GM18498 (cell line): ENCODE measurements around the gene SLC37A1.
"Not testable (repeated sequence)": the region's sequence is repeated elsewhere in the genome, so short reads cannot be mapped to it uniquely, and the experiment has no call there.

Source experiments
- ATAC-seq: cut with Tn5 transposase; IDR thresholded peaks from one replicate; pipeline ENCODE4 v1.9.1; 2021; ENCODE audit warnings: mild to moderate bottlenecking, moderate library complexity; ENCODE audit not compliant: unreplicated experiment

The SLC37A1 gene

GRCh38 chr21:42614811-42615351, 101.2 kb downstream of the SLC37A1 start:
- ATAC-seq = no peak

DNA sequence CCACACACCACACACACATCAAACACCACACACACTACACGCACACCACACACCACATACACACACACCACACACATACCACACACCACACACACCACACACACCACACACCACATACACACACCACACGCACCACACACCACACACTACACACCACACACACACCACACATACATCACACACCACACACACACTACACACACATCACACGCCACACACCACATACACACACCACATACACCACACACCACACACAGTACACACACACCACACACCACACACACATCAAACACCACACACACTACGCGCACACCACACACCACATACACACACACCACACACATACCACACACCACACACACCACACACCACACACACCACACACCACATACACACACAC, 101.7 kb downstream of the SLC37A1 start:
- ATAC-seq = not testable (repeated sequence)

DNA sequence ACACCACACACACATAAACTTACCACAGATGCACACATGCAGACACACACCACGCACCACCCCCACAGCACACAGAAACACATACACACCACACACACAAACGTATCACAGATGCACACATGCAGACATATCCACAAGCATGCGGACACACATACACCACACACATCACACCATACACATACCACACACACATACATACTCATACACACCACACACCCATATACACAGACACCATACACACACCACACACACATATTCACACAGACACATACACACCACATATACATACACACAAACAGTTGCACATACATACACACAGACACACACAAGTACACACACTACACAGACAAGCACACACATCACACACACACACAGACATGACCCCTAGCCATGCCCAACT, 102.3 kb downstream of the SLC37A1 start:
- no peak for ATAC-seq

- no peak for ATAC-seq
These were observed 102.8 kb downstream of the SLC37A1 start for GRCh38 chr21:42616446-42616845.

GRCh38 chr21:42616941-42617340, 103.3 kb downstream of the SLC37A1 start:
- no peak for ATAC-seq

DNA sequence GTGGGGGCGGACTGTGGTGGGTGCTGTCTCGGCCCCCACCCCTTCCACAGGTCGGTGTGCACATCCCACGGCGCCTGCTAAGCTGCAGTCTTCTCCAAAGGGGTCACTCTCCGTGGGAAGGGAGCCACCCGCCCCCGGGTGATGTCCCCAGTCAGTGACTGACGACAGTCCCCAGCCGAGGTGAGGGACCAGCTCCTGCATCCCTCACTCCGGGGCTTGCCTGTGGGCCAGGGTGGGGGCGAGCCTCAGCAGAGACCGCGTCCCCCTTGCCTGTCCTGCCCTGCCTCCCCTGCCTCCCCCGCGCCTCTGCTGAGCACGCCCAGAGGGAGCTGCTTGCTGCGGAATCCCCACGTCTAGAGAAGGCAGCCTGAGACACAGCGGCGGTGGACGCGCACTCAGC, 103.8 kb downstream of the SLC37A1 start:
- no peak for ATAC-seq

DNA sequence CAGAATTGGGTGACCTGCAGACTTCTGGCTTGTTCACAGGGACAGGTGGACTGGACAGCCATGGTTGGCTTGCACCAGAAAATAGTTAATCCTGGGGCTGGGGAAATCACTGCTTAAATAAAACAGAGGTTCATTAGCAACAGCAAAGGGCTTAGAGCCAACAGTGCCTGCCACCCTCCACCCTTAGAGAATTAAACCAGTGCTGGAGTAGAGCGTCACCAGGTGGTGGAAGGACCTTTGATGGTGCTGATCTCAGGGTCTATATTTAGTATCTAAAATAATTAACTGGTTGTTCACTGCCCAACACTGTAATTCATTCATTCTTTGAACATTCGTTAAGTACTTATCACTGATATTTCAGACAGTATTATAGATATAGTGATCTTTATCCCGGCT, 105.1 kb downstream of the SLC37A1 start:
- no peak for ATAC-seq

- no peak for ATAC-seq
These were observed 105.5 kb downstream of the SLC37A1 start for GRCh38 chr21:42619166-42619565.

DNA sequence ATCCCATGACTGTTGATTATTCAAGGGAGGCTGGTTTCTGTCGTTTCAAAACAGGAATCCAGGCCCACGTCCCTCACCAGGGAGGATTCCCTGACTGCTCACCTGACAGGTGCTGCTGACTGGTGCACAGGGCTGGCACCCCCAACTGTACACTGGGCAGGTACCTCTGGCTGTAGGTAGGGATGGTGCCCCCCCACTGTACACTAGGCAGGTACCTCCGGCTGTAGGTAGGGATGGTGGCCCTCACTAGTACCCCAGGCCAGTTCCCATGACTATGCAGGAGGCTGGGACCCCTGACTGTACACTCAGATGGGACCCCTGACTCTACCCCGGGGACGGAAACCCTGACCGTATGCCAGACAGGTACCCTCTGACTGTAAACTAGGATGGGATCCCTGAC, 106.2 kb downstream of the SLC37A1 start:
- no peak for ATAC-seq

DNA sequence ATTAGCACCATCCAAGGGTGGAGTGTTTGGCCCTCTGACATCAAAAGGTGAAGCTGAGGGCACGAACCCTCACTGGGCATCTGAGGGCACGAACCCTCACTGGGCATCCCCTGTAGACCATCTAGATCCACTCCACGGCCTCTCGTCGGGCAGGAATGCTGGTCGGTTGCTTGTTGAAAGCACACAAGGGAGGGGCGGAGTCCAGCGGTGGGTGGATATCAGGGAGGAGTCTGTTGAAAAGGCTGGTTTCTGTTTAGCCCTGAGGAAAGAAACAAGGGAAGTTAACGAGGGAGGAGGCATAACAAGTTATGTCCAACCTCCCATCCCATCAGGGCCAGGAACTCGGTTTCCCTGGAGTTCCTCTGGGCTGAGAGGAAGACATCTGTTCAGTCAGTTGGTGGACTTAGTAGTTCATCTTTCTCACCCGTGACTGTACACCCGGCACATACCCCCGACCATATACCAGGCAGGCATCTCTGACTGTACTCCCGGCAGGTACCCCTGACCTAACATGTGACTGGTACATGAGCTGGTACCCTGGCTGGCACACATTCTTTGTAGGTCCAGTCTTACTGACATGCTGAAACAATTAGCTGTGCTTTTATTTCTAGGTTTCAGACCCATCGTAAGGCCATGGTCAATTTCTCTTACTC, 107.6 kb downstream of the SLC37A1 start:
- no peak for ATAC-seq

DNA sequence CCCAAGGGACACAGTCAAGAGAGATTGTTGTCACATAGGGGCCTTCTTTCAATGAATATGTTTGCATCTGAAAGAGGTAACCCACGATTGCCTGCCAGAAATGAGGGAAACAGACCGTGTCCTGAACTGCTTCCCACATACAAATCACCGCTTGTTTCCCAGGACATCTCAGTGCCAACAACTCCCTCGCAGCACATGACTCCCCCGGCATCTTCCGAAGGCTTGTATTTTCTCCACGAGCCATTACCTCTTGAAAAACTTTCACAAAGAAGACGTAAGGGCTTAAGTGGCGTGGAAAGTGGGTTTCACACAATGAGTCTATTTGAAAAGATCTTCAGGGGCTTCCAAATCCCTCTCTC, 108.1 kb downstream of the SLC37A1 start:
- no peak for ATAC-seq

GRCh38 chr21:42622284-42622683, 108.6 kb downstream of the SLC37A1 start:
- no peak for ATAC-seq

DNA sequence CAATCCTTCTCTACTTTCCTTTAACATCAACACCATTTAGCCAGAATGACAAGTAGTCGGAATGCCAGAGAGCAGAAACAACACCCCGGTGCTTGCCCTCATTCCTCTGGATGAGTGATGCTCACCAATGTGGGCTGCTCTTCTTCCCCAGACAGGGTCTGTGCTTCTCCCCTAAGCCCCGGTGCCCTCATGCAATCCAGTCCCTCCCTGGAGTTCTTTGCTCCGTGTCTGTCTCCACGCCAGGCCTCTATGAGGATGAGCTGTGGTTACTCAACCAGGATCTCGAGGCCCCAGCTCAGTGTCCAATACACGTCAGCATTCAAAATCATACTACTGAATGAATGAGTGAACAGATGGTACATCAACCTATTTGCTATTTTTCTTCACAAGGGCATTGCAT, 110.0 kb downstream of the SLC37A1 start:
- ATAC-seq = no peak

GRCh38 chr21:42624095-42624790, 110.6 kb downstream of the SLC37A1 start:
- no peak for ATAC-seq

DNA sequence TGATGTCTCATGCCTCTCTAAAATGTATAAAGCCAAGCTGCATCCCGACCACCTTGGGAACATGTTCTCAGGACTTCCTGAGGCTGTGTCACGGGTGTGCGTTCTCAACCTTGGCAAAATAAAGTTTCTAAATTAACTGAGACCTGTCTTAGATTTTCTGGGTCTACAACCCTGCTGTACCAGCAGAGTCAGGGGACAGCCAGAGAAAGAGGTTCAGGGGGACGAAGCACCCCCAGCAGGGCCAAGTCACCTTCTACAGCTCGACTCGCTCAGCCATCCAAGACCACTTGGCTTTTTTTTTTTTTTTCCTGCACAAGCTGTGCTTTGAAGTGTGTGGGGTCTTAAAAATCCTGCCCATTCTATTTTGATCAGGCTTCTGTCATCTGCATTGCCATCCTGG, 111.3 kb downstream of the SLC37A1 start:
- ATAC-seq = no peak

GRCh38 chr21:42626171-42626570, 112.5 kb downstream of the SLC37A1 start:
- ATAC-seq = no peak

GRCh38 chr21:42627527-42628289, 114.1 kb downstream of the SLC37A1 start:
- ATAC-seq = no peak

DNA sequence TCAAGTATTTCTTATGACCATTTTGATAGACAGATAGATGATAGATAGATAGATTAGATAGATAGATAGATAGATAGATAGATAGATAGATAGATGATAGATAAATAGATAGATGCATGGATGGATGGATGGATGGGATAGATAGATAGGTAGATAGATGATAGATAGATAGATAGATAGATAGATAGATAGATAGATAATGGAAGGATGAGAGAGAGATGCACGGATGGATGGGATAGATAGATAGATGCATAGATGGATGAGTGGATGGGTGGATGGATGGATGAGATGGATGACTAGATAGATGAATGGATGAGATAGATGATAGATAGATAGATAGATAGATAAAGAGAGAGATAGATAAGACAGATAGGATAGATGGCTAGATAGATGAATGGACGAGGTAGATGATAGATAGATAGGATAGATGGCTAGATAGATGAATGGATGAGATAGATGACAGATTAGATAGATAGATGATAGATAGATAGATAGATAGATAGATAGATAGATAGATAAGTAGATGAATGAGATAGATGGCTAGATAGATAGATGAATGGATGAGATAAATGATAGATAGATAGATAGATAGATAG, 114.9 kb downstream of the SLC37A1 start:
- not testable (repeated sequence) for ATAC-seq

GRCh38 chr21:42629933-42630589, 116.4 kb downstream of the SLC37A1 start:
- ATAC-seq = no peak

GRCh38 chr21:42630626-42631025, 117.0 kb downstream of the SLC37A1 start:
- no peak for ATAC-seq
